NCI-H510A treated with DMSO at 0.1 percent for 48 hours (cell line): ENCODE measurements around the gene PSMB10.
"Not testable (repeated sequence)": the region's sequence is repeated elsewhere in the genome, so short reads cannot be mapped to it uniquely, and the experiment has no call there.

Source experiments
- DNase-seq: peaks from one replicate; lab custom pipeline; 2025; lab: John Stamatoyannopoulos, UW

Gene PSMB10

DNA sequence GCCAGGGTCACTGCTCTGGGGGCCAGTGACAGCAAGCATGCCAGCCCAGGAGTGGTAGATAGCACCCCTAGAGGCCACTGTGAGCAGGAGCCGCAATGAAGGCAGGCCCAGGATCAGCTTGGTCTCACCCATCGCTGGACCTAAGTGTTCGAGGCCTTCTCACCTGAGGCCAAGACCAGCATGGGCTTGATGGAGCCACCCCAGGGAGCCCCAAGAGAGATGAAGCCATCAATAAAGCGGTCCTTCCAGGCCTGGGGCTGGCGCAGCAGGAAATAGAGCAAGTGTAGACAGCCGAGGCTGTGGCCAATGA is 5.5 kb upstream of the PSMB10 start:
- no peak for DNase-seq

GRCh38 chr16:67941469-67942199 is 5.0 kb upstream of the PSMB10 start:
- DNase-seq, result no peak

- DNase-seq, result no peak
Measured at GRCh38 chr16:67940446-67941089, 3.9 kb upstream of the PSMB10 start.

DNA sequence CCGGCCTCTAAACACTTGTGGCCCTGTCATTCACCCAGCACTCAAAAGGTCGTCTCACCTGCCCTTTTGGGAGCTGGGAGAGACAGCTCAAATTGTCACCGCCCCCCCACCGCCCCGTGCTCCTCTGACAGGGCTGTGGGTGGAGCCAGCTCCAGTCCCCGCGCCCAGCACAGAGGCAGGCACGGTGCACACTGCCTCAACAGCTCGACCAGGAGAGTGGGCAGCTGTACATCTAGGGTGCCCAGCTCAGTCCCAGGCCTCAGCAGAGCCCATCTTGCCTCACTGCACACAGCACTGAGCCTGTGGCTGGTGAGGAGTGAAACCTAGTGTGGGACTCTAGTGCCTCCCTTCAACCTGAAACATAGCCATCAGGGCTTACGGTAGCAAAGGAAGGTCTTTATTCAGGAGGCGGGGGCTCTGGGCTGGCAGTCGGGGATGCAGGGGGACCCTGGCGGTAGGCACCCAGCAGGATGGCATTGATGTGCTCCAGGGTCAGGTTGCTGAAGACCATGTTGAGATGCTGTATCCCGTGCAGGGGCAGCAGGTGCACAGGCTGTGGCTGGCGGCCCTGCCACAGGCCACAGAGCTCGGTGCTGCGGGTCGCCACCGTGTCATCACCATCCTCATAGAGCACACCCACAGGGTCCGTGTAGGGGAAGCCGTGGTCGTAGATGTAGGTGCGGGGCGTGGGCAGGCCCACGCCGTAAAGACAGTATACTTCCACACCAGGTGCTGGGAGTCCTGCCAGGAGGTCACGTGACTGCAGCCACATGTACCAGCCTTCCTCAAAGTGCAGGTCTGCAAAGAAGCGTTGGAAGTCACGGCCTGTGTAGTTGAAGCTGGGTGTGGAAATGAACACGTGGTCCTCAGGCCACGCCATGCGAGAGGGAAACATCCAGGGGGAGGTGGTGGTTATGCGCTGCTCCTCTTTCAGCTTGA is 3.1 kb upstream of the PSMB10 start:
- no peak for DNase-seq

DNA sequence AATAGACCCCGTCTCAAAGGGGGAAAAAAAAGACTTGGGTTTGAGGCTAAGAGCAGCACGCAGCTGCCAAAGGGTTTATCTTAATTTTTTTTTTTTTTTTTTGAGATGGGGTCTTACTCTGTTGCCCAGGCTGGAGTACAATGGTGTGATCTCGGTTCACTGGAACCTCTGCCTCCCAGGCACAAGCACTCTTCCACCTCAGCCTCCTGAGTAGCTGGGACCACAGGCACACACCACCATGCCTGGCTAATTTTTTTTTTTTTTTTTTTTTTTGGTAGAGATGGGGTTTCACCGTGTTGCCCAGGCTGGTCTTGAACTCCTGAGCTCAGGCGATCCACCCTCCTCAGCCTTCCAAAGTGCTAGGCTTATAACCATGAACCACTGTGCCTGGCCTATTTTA is 1.1 kb upstream of the PSMB10 start:
- DNase-seq, result not testable (repeated sequence)

GRCh38 chr16:67936880-67937605 is 393 bp upstream of the PSMB10 start:
- DNase-seq, result peak; percentile 17

DNA sequence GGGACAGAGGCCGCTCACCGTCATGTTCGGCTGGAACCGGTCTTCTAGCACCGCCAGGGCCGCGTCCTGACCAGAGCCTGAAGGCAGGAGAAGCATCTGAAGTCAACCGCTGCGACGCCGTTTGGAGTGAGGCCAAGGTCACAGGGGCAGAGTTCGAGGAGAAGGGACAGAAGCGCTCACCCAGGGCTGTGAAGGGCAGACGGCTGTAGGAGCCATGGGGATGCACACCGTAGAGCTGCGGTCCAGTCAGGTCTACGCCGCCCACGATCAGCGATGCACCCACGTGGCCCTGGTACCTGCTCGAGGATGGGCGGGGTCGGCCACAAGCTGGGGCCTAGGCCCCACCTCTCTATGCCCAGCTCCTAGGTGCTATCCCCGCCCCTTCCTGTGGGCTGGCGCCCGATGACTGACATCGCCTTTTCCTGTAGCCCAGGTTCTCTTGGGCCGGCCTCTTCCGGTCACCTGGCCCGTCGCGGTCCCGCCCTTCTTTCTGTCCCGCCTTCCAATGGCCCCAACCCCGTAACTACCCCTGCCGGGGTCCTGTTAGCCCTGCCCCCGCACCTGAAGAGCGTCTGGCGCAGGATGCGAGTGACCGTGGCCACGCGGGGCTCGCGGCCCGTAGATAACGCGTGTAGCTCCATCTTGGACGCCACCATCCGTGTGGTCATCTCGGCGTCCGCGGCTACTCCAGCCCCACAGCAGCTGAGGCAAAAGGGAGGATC is 1.1 kb downstream of the PSMB10 start:
- DNase-seq, result peak; percentile 93

GRCh38 chr16:67935101-67935401 is 1.6 kb downstream of the PSMB10 start:
- DNase-seq, result no peak

GRCh38 chr16:67934306-67935100 is 2.1 kb downstream of the PSMB10 start:
- no peak for DNase-seq

GRCh38 chr16:67933805-67934204 is 2.8 kb downstream of the PSMB10 start:
- no peak for DNase-seq

DNA sequence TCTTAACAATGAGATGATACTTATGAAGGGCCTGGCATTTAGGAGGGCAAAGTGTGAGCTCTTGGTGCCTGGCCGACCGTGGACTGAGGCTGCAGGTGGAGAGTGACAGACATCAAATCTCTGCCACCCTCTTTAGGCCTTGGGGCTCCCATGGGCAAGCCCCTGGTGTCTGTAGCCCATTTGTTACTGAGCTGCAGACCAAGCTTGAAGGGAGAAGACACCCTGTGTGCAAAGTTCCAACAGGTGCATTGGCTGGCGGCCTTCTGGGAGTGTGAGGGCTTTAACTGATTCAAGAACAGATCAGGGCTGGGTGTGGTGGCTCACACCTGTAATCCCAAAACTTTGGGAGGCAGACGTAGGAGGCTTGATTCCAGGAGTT is 4.2 kb downstream of the PSMB10 start:
- DNase-seq, result no peak

- no peak for DNase-seq
Measured at GRCh38 chr16:67931712-67932461, 4.8 kb downstream of the PSMB10 start, which contains the start of gene CTRL. Gene CTRL, minus strand, starts transcription at chr16:67931862. Its CDS starts 10 bp downstream, at chr16:67931852.

- DNase-seq, result no peak
Measured at GRCh38 chr16:67930678-67931211, 5.9 kb downstream of the PSMB10 start.

- DNase-seq, result no peak
Measured at GRCh38 chr16:67930191-67930590, 6.5 kb downstream of the PSMB10 start.

DNA sequence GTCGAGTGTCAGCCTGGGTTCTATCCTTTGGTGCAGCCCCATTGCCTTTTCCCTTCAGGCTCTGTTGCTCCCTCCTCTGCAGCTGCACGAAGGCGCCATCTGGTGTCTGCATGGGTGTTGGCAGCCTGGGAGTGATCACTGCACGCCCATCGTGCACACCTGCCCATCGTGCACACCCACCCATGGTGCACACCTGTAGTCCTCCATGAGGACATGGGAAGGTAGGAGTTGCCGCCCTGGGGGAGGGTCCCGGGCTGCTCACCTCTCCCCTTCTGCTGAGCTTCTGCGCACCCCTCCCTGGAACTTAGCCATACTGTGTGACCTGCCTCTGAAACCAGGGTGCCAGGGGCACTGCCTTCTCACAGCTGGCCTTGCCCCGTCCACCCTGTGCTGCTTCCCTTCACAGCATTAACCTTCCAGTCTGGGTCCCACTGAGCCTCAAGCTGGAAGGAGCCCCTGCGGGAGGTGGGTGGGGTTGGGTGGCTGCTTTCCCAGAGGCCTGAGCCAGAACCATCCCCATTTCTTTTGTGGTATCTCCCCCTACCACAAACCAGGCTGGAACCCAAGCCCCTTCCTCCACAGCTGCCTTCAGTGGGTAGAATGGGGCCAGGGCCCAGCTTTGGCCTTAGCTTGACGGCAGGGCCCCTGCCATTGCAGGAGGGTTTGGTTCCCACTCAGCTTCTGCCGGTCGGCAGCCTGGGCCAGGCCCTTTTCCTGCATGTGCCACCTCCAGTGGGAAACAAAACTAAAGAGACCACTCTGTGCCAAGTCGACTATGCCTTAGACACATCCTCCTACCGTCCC is 7.9 kb downstream of the PSMB10 start:
- peak; percentile 47 for DNase-seq

DNA sequence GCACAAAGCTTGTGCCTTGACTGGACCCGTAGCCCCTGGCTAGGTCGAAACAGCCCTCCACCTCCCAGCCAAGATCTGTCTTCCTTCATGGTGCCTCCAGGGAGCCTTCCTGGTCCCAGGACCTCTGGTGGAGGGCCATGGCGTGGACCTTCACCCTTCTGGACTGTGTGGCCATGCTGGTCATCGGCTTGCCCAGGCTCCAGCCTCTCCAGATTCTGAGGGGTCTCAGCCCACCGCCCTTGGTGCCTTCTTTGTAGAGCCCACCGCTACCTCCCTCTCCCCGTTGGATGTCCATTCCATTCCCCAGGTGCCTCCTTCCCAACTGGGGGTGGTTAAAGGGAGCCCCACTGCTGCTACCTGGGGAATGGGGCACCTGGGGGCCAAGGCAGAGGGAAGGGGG is 8.5 kb downstream of the PSMB10 start:
- no peak for DNase-seq

DNA sequence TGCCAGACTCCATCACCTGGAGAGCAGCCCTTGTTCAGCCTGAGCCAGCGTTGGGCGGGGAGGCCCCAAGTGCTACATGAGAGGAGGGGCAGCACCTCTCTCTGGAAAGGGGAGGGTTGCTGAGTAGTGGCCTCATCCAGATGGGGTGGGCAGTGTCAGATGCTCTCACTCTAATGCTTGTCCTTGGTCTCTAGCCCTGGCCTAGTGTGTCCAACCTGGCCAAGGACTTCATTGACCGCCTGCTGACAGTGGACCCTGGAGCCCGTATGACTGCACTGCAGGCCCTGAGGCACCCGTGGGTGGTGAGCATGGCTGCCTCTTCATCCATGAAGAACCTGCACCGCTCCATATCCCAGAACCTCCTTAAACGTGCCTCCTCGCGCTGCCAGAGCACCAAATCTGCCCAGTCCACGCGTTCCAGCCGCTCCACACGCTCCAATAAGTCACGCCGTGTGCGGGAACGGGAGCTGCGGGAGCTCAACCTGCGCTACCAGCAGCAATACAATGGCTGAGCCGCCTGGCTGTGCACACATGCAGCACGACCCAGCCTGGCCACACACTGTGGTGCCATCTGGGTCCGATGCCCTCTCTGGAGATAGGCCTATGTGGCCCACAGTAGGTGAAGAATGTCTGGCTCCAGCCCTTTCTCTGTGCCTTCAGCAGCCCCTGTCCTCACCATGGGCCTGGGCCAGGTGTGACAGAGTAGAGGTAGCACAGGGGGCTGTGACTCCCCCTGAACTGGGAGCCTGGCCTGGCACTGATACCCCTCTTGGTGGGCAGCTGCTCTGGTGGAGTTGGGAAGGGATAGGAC is 9.3 kb downstream of the PSMB10 start:
- no peak for DNase-seq

GRCh38 chr16:67926181-67926750 is 10.4 kb downstream of the PSMB10 start:
- DNase-seq, result peak; percentile 85
